Peyer's patch (tissue), 4 donors: ENCODE measurements around the gene BLID. TPM values are rescaled to one million over a fixed set of nuclear protein-coding genes. Genes with fewer than 3 reads are reported as not detected.

ENCODE experiments used
- DNase-seq, 3 donors: peaks; one replicate each; pipeline ENCODE4 v3.0.0-alpha.2; 2017 to 2019
- H3K27ac ChIP-seq, 4 donors: fragments of 200-600 bp; sonication (generic); one replicate each; pipeline ENCODE4 v1.5.1; 2016 to 2019
- H3K27me3 ChIP-seq, 2 donors: fragments of 200-600 bp; sonication (generic); one replicate each; pipeline ENCODE4 v1.5.1; 2019
- H3K36me3 ChIP-seq, 3 donors: fragments of 200-600 bp; sonication (generic); one replicate each; pipeline ENCODE4 v1.5.1; 2016 to 2019
- H3K4me1 ChIP-seq, 4 donors: fragments of 200-600 bp; sonication (generic); one replicate each; pipeline ENCODE4 v1.5.1; 2016 to 2019
- H3K4me3 ChIP-seq, 4 donors: fragments of 200-600 bp; sonication (generic); 1 replicate in 3 of 4; 2 replicates in 1 of 4; pipeline ENCODE4 v1.5.1; 2016 to 2019; ENCODE audit warnings: mild to moderate bottlenecking in 1 of 4
- H3K9me3 ChIP-seq, 4 donors: fragments of 200-600 bp; sonication (generic); one replicate each; pipeline ENCODE4 v1.5.1; 2016 to 2019; ENCODE audit warnings: mild to moderate bottlenecking in 1 of 4
- POLR2A ChIP-seq, 2 donors: fragments of 450-650 bp; IDR thresholded peaks; one replicate each; pipeline ENCODE4 v1.5.1; 2017; ENCODE audit warnings: antibody characterized with exemption in 2 of 2, mild to moderate bottlenecking in 2 of 2, moderate library complexity in 2 of 2
- total RNA-seq, 4 donors: library from RNA; depleted of rRNA; stranded (reverse); fragments of >200 nt; gene quantifications; one replicate each; pipeline ENCODE4 v1.1.0, GENCODE V29; 2016
- TF ChIP-seq, protein P1 (sequence below), 6 experiments: fragments of 450-650 bp in 4 of 6; fragments of 200-600 bp in 2 of 6; sonication (generic) in 1 of 6; IDR thresholded peaks; one replicate each; pipeline ENCODE4 v1.5.1; 2017 to 2019; ENCODE audit warnings: antibody characterized with exemption in 6 of 6, mild to moderate bottlenecking in 3 of 6, moderate library complexity in 1 of 6

Gene BLID
- total RNA-seq, 4 donors from 2014 or later, result not detected

- Histone ChIP-seq H3K36me3 (no peaks in the 10 kb centered on the region), H3K27me3 (no peaks in the 10 kb centered on the region), H3K4me1 (no peaks in the 10 kb centered on the region), H3K4me3 (peak overlapping the region in 1 of 4 donors; percentile 13), H3K27ac (peak overlapping the region in 3 of 4 donors; percentile 30 to 73 (median 46)), H3K9me3 (no peaks in the 10 kb centered on the region)
- TF ChIP-seq, protein P1, sequence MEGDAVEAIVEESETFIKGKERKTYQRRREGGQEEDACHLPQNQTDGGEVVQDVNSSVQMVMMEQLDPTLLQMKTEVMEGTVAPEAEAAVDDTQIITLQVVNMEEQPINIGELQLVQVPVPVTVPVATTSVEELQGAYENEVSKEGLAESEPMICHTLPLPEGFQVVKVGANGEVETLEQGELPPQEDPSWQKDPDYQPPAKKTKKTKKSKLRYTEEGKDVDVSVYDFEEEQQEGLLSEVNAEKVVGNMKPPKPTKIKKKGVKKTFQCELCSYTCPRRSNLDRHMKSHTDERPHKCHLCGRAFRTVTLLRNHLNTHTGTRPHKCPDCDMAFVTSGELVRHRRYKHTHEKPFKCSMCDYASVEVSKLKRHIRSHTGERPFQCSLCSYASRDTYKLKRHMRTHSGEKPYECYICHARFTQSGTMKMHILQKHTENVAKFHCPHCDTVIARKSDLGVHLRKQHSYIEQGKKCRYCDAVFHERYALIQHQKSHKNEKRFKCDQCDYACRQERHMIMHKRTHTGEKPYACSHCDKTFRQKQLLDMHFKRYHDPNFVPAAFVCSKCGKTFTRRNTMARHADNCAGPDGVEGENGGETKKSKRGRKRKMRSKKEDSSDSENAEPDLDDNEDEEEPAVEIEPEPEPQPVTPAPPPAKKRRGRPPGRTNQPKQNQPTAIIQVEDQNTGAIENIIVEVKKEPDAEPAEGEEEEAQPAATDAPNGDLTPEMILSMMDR (IDR thresholded peaks at IDR 0.05), result no peak
- TF ChIP-seq POLR2A (IDR thresholded peaks at IDR 0.05), result no peak
- DNase-seq, result no peak
These were observed 43.2 kb upstream of the BLID start for GRCh38 chr11:122159173-122159721.

DNA sequence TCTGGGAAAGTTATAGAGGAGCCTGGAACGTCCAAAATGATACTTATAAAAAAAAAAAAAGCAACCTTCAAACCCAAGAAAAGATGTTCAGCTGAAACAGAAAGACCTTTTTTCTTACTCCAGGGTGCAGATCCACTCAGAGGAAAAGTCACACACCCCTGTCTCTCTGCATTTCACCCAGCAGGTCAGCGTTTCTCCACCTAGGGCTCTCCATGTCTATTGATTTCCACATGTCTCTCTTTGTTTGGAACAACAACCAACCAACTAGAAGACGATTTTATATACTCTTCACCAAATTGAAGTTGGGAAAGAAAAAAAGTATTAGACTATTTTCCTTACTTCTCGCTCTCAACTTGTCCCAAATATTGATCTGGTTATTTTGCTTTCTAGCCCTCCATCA is 42.2 kb upstream of the BLID start:
- no peaks in the 10 kb centered on the region for H3K4me1 ChIP-seq
- no peaks in the 10 kb centered on the region for H3K36me3 ChIP-seq
- peak overlapping the region in 2 of 4 donors; percentile 45 to 73 for H3K27ac ChIP-seq
- peak overlapping the region in 1 of 4 donors; percentile 21 for H3K4me3 ChIP-seq
- DNase-seq, result no peak
- H3K9me3 ChIP-seq, result no peaks in the 10 kb centered on the region
- H3K27me3 ChIP-seq, result no peaks in the 10 kb centered on the region
- TF ChIP-seq, protein P1 (IDR thresholded peaks at IDR 0.05), result no peak
- TF ChIP-seq POLR2A (IDR thresholded peaks at IDR 0.05), result no peak

DNA sequence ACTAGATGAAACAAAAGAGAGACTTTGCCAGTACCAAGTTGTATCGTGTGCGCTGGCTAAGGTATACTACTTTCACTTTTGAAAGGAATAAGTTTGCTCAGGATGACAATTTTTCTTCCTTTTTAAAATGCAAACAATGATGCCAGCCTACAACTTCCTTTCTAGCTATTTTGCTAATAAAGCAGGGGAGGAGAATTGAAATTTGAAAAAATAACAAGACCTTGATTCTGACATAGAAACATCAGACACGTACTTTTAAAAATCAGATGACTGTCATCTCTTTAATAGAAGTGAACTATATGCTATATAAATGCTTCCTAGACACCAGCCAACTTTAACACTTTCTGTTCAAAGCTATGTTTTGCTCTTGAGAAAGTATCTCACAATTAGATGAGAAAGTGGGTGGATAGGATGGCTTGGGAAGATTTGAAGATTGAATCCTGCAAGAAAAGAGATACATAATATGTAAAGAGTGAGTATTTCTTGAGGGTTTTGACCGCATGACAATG is 41.7 kb upstream of the BLID start:
- DNase-seq, result no peak
- Histone ChIP-seq H3K4me3 (peak overlapping the region in 2 of 4 donors; percentile 12 to 21), H3K4me1 (no peaks in the 10 kb centered on the region), H3K9me3 (no peaks in the 10 kb centered on the region), H3K27ac (peak overlapping the region in 3 of 4 donors; percentile 32 to 73 (median 45)), H3K36me3 (no peaks in the 10 kb centered on the region), H3K27me3 (no peaks in the 10 kb centered on the region)
- TF ChIP-seq, protein P1 (IDR thresholded peaks at IDR 0.05), result no peak
- TF ChIP-seq POLR2A (IDR thresholded peaks at IDR 0.05), result no peak

DNA sequence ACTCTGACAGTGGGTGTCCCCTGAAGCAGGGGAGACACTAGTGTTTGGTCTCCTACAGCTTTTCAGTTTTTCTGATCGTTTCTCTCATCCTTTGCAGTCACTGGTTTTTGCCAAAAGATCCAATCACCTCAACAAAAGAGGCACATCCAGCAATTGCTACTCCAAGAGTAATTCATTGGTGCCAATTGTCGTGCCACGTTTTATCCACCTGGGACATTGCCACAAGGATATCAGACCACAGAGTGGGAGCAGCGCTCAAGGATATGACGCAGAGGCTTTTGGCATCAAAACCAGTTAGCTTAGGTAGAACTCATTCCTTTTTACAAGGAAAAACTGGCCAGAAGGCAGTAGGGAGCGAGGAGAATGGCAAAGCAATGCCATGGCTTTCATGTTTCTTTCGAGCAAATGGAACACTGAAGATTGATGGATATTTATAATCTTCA is 40.9 kb upstream of the BLID start:
- Histone ChIP-seq H3K27me3 (no peaks in the 10 kb centered on the region), H3K4me3 (peak overlapping the region in 1 of 4 donors; percentile 21), H3K27ac (peak overlapping the region in 3 of 4 donors; percentile 10 to 73 (median 32)), H3K9me3 (no peaks in the 10 kb centered on the region), H3K36me3 (no peaks in the 10 kb centered on the region), H3K4me1 (no peaks in the 10 kb centered on the region)
- no peak for DNase-seq
- TF ChIP-seq, protein P1 (IDR thresholded peaks at IDR 0.05), result no peak
- TF ChIP-seq POLR2A (IDR thresholded peaks at IDR 0.05), result no peak

DNA sequence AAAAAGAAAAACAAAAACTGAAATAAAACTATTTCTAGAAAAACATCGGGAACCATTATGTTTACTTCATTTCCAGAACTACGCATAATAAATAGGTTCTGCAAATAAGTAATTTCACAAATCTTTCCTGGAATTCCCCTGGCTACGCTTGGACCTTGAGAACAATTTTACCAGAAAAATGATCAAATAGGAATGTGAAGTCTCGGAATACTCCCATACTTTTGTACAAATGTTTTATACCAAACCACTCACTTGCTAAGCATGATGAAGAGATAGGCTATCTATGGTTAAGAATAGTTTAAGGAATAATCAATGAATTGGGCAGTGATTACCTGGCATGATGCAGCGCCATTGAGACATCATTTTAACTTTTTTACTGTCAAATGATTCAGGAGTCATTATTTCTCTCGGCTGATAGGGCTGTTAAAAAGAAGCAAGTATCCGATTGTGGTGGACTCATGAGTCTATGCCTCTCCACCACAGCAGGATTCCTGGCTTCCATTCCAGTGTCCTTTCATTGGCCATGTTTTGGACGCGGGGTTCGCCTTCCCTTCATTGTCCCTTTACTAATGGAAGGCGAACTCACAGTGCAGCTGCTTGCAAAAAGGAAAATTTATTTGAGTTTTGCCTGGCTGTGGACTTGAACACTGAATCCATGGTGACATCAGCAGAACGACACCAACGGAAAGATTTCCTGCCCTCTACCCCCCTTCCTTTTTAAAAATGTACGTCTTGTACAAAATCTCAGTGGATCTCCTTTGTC is 39.9 kb upstream of the BLID start:
- Histone ChIP-seq H3K4me3 (no peak overlapping the region), H3K36me3 (no peaks in the 10 kb centered on the region), H3K27me3 (no peaks in the 10 kb centered on the region), H3K4me1 (no peaks in the 10 kb centered on the region), H3K27ac (peak overlapping the region in 2 of 4 donors; percentile 35 to 36), H3K9me3 (no peaks in the 10 kb centered on the region)
- TF ChIP-seq, protein P1 (IDR thresholded peaks at IDR 0.05), result no peak
- no peak for TF ChIP-seq POLR2A (IDR thresholded peaks at IDR 0.05)
- no peak for DNase-seq
